CD4-positive, alpha-beta T cell treated with Interleukin-4 for 1 hour (primary cell): Measurements from ENCODE around the gene PFN3.
A peak's percentile ranks its signal among the peaks of the same experiment; 100 is the strongest.

ENCODE experiments used
- DNase-seq, 2 donors: peaks; one replicate each; pipeline ENCODE4 v3.0.0-alpha.2; 2020 to 2022

Gene PFN3

GRCh38 chr5:177359451-177359851 is 41.0 kb downstream of the PFN3 start:
- no peak for DNase-seq

DNA sequence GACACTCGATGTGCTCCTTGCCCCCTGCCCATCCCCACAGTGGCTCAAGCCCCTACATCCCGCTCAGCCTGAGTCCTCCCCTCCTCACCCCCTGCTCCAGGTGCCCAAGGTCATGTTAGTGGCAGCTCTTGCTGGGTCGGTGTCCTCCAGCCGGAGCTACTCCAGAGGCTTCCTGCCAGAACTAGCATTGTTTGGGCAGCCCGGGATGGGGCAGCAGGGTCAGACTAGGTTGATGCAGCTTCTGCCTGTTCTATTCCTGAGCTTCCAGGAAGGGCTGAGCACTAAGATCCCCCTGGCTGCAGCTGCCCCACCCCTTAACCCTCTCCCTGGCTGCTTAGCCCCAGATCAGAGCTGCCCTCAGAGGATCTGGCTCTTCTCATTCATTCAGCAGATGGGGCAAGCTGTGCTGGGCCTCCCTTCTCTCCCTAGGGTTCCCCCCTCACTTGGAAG is 42.1 kb downstream of the PFN3 start:
- no peak for DNase-seq

DNA sequence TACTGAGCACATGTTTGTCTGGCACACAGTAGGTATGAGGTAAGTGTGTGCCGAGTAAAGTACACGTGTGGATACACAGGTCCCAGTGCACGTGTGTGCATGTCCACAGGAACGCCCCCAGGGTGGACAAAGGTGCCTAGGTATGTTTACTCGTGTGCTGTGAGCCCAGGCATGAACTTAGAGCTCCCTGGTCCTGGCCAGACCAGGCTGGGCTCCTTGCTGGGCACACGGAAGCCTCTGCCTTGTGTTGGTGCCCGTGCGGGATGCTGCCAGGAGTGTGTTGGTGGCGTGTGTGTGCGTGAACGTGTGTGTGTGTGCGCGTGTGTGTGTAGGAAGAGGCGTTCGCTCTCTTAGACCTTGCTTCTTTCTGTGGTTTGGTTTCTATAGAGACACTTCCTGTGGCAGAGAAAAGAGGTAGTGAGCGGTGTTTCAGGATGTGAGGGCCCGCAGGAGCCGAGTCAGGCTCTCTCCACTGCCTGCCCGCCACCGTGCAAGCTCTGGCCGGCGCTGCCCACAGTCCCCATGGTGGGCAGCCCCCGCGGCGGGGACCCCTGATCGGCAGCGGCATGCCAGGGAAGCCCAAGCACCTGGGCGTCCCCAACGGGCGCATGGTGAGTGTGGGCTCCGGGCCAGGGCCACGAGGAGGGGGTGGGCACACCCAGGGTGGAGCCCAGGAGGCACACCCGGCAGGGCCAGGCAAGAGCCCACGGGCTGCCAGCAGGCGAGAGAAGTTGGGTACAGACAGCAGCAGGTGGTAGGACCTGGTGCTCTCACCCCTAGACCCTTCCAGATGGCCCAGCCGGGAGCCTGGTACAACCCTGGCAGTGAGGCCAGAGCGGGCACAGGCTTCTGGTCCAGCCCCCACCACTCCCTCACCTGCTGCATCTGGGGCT is 42.8 kb downstream of the PFN3 start, which contains the start of gene RGS14:
Gene RGS14, plus strand, starts transcription at position 466 of the 893 bp plus-strand sequence. Its CDS starts 101 bp downstream, at position 567.
- peak; percentile 86 to 89 for DNase-seq

DNA sequence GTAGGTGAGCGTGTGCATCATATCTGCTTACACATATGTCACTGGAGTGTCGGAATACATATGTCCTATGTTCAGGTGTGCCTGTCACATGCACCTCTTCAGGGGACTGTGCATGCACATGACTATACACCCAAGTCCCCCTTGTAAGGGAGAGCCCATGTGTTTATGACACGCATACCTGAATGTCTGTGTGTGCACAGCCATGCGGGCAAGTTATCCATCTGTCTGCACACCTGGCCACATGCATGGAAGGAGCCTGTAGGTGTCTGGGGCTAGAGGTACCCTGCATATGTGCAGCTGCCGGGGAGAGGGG is 43.4 kb downstream of the PFN3 start:
- no peak for DNase-seq

GRCh38 chr5:177356746-177357145 is 43.7 kb downstream of the PFN3 start:
- DNase-seq: no peak

DNA sequence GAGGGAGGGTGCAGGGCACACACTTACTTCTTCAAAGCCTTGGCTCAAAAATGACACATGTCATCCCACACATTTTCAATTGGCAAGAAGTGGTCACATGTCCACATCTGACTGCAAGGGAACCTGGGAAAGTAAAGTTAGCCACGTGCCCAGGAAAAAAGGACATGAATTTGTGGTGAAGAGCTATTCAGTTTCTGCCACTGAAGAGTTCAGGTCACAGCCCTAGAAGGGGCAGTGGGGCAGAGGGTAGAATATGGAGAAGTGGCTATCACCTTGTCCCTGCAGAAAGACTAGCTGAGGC is 44.6 kb downstream of the PFN3 start:
- DNase-seq: no peak

DNA sequence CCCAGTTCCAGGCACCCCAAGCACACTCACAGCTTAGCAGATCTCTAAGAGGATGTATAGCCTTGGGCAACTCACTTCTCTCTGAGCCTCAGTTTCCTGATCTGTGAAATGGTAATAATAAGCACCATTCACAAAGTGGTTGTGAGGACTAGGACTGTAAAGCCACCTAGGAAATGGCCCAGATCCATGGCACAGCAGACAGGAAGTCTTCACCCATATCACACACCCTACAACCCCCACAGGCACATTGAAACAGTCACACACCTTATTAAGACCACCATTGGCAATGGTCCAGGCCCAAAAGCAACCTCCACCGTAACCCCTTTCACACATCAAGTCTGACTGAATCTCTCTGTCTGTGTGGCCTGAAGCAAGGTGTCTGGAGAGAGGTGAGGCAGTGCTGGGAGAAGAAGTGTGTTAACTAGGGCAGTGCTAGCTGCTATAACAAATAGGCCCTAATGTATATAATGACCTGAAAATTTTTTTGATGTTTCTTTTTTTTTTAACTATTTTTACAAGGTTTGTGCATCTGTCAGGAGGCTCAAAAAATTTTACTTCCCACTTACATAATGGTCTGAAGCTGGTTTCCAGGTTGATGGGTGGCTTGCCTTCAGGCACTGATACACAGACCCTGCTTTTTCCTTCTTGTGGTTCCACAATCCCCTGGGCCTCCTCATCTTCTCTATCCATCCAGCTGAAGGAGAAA is 45.1 kb downstream of the PFN3 start:
- DNase-seq: no peak

DNA sequence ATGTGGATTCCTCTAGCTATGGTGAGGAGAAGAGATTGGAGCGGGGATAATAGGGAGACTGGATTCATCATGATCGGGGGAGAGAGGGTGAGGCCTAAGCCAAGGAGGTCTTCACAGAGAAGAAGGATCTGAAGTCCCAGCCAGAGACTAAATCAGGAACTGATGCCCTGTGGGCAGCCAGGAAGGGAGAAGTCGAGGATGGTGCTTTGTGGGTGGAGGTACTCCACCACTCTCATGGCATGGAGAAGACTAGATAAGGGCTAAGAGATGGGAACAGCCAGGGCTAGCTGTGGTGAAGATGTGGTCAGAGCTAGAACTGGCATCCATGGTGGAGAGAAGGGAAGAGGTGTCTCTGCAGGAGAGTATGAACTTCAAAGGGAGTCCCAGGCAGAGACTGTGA is 45.8 kb downstream of the PFN3 start:
- no peak for DNase-seq

DNA sequence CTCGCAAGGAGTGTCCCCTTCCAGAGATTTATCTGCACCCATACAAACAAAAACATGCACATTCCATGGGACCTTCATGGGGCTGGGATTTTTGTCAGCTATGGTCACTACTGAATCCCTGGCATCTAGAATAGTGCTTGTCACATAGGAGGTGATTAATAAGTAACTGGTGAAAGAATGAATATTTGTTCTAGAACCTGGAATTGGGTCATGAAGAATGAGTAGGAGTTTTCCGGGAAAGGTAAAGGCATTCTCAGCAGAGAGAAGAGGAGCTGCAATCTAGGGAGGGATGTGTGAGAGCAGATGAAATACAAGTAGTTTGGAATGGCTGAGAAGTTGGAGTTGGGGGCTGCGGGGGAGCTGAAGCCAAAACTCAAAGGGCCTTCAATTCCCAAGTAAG is 46.2 kb downstream of the PFN3 start:
- no peak for DNase-seq

DNA sequence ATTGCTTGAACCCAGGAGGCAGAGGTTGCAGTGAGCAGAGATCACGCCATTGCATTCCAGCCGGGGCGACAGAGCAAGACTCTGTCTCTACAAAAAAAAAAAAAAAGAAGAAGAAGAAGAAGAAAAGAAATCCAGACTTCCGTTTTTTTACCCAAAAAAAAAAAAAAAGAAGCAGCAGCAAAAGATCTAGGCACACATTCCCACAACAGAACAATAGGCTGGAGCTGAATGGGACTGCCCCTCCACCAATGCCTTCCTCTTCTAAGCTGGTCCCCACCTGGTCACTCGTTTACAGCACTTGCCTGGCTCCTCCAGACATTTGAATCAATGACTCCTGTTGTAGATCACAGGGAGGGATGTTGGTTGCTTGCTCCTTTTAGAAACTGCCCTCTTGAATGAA is 47.4 kb downstream of the PFN3 start:
- no peak for DNase-seq

GRCh38 chr5:177351392-177352329 is 48.8 kb downstream of the PFN3 start, which contains the start of gene LMAN2:
Gene LMAN2 (minus strand): TSS chr5:177351668. CDS start chr5:177351647, 21 bp downstream.
- DNase-seq: peak; percentile 93 to 95

DNA sequence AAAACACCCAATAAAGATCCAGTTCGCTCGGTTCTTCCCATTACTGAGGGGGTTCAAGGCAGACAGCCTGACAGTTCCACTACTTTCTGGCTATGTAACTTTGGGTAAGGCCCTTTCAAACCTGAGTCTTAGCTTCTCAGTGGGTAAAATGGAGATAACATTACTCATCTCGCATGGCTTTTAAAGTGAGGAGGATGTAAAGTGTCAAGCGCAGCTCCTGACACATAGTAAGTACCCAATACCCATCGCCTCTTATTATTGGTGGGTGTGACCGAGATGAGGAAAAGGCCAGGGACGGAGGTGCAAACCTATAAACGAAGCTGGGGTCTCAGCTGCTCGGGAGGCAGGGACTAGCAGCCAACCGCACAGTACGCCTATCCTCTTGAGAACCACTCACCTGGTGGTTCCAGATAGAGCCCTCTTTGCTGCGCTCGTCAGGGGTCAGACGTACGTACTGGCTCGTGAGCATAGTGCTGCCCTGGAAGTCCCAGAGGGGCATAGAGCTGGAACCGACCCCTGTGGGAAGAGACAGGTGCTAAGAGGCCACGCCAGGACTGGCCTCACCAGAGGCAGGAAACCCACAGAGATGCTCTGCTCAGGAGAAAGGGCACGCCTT is 49.6 kb downstream of the PFN3 start:
- DNase-seq: no peak
